SK-N-SH (cell line): ENCODE measurements around the gene ATP8A2.

Source experiments
- EP300 ChIP-seq, 2 experiments: IDR thresholded peaks; 2 replicates each; pipeline versions ENCODE4 v1.4.0 to v1.6.1; 2012; ENCODE audit warnings: borderline replicate concordance in 1 of 2, low read depth in 1 of 2, low read length in 1 of 2
- EZH2phosphoT487 ChIP-seq: fragments of 200-600 bp; sonication (generic); IDR thresholded peaks from 2 replicates; pipeline ENCODE4 v1.6.1; 2017; ENCODE audit warnings: low read depth, mixed run types, mild to moderate bottlenecking, antibody characterized with exemption, moderate library complexity, borderline replicate concordance
- FOSL2 ChIP-seq: IDR thresholded peaks from 2 replicates; pipeline ENCODE4 v1.4.0; 2012; ENCODE audit warnings: low read depth, mild to moderate bottlenecking, moderate library complexity, borderline replicate concordance
- FOXM1 ChIP-seq: IDR thresholded peaks from 2 replicates; pipeline ENCODE4 v1.4.0; 2012; ENCODE audit warnings: low read depth, mild to moderate bottlenecking
- POLR2AphosphoS5 ChIP-seq: IDR thresholded peaks from 2 replicates; pipeline ENCODE4 v1.6.1; 2012; ENCODE audit warnings: low read depth, low read length
- SIN3A ChIP-seq: IDR thresholded peaks from 2 replicates; pipeline ENCODE4 v1.6.1; 2012; ENCODE audit warnings: low read depth, mild to moderate bottlenecking, low read length, moderate library complexity, borderline replicate concordance
- TF ChIP-seq, protein P1 (sequence below): IDR thresholded peaks from 2 replicates; pipeline ENCODE4 v1.4.0; 2012; ENCODE audit warnings: low read depth, borderline replicate concordance
- TF ChIP-seq, protein P2 (sequence below): fragments of 200-600 bp; sonication (generic); IDR thresholded peaks from 2 replicates; pipeline ENCODE4 v1.6.1; 2017; ENCODE audit warnings: antibody characterized with exemption, mild to moderate bottlenecking, moderate library complexity
- TF ChIP-seq, protein P3 (sequence below): IDR thresholded peaks from 2 replicates; pipeline ENCODE4 v1.4.0; 2012; ENCODE audit warnings: low read depth
- TF ChIP-seq, protein P4 (sequence below): IDR thresholded peaks from 2 replicates; pipeline ENCODE4 v1.6.1; 2012; ENCODE audit warnings: mild to moderate bottlenecking, low read depth, low read length, moderate library complexity

DNA sequence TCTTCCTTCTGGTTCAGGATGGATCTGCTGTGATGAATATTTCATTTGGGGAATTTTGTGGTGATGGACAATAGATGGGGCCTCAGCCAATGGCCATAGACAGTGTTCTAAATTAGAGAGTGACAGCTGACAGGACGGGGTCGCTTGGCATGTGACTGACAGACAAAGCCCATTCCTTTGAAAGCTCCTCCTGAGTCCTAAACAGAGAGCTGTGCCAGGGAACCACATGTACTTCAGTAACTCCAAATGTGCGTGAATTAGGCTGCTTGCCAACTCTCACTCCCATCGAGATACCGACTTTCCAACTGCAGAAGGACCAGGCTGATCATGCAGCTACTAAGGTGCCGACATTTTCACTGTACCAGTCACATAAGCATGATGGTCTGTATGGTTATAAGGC is 492.3 kb downstream of the ATP8A2 start:
- TF ChIP-seq, protein P1, sequence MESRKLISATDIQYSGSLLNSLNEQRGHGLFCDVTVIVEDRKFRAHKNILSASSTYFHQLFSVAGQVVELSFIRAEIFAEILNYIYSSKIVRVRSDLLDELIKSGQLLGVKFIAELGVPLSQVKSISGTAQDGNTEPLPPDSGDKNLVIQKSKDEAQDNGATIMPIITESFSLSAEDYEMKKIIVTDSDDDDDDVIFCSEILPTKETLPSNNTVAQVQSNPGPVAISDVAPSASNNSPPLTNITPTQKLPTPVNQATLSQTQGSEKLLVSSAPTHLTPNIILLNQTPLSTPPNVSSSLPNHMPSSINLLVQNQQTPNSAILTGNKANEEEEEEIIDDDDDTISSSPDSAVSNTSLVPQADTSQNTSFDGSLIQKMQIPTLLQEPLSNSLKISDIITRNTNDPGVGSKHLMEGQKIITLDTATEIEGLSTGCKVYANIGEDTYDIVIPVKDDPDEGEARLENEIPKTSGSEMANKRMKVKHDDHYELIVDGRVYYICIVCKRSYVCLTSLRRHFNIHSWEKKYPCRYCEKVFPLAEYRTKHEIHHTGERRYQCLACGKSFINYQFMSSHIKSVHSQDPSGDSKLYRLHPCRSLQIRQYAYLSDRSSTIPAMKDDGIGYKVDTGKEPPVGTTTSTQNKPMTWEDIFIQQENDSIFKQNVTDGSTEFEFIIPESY = no peak
- TF ChIP-seq, protein P2, sequence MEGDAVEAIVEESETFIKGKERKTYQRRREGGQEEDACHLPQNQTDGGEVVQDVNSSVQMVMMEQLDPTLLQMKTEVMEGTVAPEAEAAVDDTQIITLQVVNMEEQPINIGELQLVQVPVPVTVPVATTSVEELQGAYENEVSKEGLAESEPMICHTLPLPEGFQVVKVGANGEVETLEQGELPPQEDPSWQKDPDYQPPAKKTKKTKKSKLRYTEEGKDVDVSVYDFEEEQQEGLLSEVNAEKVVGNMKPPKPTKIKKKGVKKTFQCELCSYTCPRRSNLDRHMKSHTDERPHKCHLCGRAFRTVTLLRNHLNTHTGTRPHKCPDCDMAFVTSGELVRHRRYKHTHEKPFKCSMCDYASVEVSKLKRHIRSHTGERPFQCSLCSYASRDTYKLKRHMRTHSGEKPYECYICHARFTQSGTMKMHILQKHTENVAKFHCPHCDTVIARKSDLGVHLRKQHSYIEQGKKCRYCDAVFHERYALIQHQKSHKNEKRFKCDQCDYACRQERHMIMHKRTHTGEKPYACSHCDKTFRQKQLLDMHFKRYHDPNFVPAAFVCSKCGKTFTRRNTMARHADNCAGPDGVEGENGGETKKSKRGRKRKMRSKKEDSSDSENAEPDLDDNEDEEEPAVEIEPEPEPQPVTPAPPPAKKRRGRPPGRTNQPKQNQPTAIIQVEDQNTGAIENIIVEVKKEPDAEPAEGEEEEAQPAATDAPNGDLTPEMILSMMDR = no peak
- TF ChIP-seq, protein P3, sequence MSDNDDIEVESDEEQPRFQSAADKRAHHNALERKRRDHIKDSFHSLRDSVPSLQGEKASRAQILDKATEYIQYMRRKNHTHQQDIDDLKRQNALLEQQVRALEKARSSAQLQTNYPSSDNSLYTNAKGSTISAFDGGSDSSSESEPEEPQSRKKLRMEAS = no peak
- TF ChIP-seq EZH2phosphoT487 (no peak), FOXM1 (no peak), SIN3A (no peak), FOSL2 (no peak), POLR2AphosphoS5 (no peak), EP300 (IDR thresholded peaks at IDR 0.05; ENCODE audit: borderline replicate concordance in 1 of 2, low read depth in 1 of 2, low read length in 1 of 2) (no peak)
- TF ChIP-seq, protein P4, sequence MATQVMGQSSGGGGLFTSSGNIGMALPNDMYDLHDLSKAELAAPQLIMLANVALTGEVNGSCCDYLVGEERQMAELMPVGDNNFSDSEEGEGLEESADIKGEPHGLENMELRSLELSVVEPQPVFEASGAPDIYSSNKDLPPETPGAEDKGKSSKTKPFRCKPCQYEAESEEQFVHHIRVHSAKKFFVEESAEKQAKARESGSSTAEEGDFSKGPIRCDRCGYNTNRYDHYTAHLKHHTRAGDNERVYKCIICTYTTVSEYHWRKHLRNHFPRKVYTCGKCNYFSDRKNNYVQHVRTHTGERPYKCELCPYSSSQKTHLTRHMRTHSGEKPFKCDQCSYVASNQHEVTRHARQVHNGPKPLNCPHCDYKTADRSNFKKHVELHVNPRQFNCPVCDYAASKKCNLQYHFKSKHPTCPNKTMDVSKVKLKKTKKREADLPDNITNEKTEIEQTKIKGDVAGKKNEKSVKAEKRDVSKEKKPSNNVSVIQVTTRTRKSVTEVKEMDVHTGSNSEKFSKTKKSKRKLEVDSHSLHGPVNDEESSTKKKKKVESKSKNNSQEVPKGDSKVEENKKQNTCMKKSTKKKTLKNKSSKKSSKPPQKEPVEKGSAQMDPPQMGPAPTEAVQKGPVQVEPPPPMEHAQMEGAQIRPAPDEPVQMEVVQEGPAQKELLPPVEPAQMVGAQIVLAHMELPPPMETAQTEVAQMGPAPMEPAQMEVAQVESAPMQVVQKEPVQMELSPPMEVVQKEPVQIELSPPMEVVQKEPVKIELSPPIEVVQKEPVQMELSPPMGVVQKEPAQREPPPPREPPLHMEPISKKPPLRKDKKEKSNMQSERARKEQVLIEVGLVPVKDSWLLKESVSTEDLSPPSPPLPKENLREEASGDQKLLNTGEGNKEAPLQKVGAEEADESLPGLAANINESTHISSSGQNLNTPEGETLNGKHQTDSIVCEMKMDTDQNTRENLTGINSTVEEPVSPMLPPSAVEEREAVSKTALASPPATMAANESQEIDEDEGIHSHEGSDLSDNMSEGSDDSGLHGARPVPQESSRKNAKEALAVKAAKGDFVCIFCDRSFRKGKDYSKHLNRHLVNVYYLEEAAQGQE = no peak
